ENCODE measurements around the gene NID1.
"Not testable (repeated sequence)": the region's sequence is repeated elsewhere in the genome, so short reads cannot be mapped to it uniquely, and the experiment has no call there.

The NID1 gene

GRCh38 chr1:236009857-236010256, 55.0 kb downstream of the NID1 start:
- no peak overlapping the region for H3K4me3 ChIP-seq (replicated peaks; ENCODE audit: low read depth, low read length)
- peak; percentile 74 for DNase-seq (ENCODE audit: extremely low read depth, low read depth)
- TF ChIP-seq, protein P1, sequence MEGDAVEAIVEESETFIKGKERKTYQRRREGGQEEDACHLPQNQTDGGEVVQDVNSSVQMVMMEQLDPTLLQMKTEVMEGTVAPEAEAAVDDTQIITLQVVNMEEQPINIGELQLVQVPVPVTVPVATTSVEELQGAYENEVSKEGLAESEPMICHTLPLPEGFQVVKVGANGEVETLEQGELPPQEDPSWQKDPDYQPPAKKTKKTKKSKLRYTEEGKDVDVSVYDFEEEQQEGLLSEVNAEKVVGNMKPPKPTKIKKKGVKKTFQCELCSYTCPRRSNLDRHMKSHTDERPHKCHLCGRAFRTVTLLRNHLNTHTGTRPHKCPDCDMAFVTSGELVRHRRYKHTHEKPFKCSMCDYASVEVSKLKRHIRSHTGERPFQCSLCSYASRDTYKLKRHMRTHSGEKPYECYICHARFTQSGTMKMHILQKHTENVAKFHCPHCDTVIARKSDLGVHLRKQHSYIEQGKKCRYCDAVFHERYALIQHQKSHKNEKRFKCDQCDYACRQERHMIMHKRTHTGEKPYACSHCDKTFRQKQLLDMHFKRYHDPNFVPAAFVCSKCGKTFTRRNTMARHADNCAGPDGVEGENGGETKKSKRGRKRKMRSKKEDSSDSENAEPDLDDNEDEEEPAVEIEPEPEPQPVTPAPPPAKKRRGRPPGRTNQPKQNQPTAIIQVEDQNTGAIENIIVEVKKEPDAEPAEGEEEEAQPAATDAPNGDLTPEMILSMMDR (IDR thresholded peaks at IDR 0.05; ENCODE audit: low read depth, low read length, missing control alignments), result no peak

- no peak for DNase-seq (ENCODE audit: extremely low read depth, low read depth)
- no peak overlapping the region for H3K4me3 ChIP-seq (replicated peaks; ENCODE audit: low read depth, low read length)
- TF ChIP-seq, protein P1 (IDR thresholded peaks at IDR 0.05; ENCODE audit: low read depth, low read length, missing control alignments), result no peak
These were observed 55.7 kb downstream of the NID1 start for GRCh38 chr1:236009191-236009590.

- no peak overlapping the region for H3K4me3 ChIP-seq (replicated peaks; ENCODE audit: low read depth, low read length)
- DNase-seq (ENCODE audit: extremely low read depth, low read depth), result no peak
- TF ChIP-seq, protein P1 (IDR thresholded peaks at IDR 0.05; ENCODE audit: low read depth, low read length, missing control alignments), result no peak
These were observed 57.1 kb downstream of the NID1 start for GRCh38 chr1:236007781-236008180.

DNA sequence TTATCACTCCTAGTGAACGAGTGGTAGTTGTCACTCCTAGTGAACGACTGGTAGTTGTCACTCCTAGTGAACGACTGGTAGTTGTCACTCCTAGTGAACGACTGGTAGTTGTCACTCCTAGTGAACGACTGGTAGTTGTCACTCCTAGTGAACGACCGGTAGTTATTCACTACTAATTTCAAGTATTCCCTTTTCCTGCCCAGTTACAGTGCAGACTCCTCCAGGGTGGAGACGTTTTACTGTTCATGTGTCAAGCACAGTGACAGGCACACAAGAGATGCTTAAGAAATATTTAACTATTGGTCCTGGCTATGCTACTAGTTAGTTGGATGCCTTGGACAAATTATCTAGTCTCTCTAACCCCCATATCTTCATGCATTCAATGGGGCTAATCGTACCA, 61.8 kb downstream of the NID1 start:
- not testable (repeated sequence) for DNase-seq (ENCODE audit: extremely low read depth, low read depth); H3K4me3 ChIP-seq (replicated peaks; ENCODE audit: low read depth, low read length)

DNA sequence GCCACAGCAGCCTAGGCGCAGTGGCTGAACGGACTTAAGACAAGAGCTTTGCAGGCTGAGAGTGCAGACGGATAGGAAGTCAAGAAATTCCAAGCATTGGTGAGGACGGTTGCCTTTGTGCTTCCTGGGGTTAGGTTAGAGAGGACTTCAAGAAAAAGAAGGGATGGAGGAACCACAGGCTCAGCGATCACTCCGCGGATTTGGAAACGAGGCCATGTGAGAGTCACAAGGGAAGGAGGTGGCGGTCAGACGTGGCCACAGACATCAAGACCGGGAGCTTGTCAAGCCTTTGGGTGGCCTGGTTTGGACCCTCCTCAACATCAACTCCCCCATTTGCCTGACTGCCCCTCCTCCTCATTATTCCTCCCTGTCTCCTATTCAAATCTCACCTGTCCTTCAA, 62.3 kb downstream of the NID1 start:
- H3K4me3 ChIP-seq (replicated peaks; ENCODE audit: low read depth, low read length), result no peak overlapping the region
- TF ChIP-seq, protein P1 (IDR thresholded peaks at IDR 0.05; ENCODE audit: low read depth, low read length, missing control alignments), result no peak
- DNase-seq (ENCODE audit: extremely low read depth, low read depth), result no peak

DNA sequence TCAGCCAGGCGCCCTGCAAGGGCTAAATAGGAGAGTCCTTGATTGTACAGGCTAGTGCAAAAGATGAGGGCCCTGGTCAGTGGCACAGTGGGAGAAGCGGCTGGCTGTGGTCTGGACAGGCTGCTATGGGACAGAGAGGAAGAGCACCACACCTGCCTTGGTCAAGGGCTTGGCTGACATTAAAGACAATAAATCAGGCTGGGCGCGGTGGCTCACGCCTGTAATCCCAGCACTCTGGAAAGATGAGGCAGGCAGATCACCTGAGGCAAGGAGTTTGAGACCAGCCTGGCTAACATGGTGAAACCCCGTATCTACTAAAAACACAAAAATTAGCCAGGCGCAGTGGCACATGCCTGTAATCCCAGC, 62.9 kb downstream of the NID1 start:
- TF ChIP-seq, protein P1 (IDR thresholded peaks at IDR 0.05; ENCODE audit: low read depth, low read length, missing control alignments), result no peak
- DNase-seq (ENCODE audit: extremely low read depth, low read depth), result no peak

GRCh38 chr1:236000781-236001180, 64.1 kb downstream of the NID1 start:
- DNase-seq (ENCODE audit: extremely low read depth, low read depth), result no peak
- H3K4me3 ChIP-seq (replicated peaks; ENCODE audit: low read depth, low read length), result no peak overlapping the region
- TF ChIP-seq, protein P1 (IDR thresholded peaks at IDR 0.05; ENCODE audit: low read depth, low read length, missing control alignments), result no peak

More for the DNA sequence above, 62.9 kb downstream of the NID1 start:
- H3K4me3 ChIP-seq (replicated peaks; ENCODE audit: low read depth, low read length), result no peak overlapping the region
